ENCODE data around the gene PTPRD.

GRCh38 chr9:8647824-8648223 lies 1965.0 kb downstream of the PTPRD start:
- TF ChIP-seq POLR2A (IDR thresholded peaks at IDR 0.05) = no peak
- TF ChIP-seq CTCF (IDR thresholded peaks at IDR 0.05) = no peak

All from Peyer's patch (tissue), 4 donors.